Measurements from ENCODE around the gene EIF2B2.

The EIF2B2 gene

DNA sequence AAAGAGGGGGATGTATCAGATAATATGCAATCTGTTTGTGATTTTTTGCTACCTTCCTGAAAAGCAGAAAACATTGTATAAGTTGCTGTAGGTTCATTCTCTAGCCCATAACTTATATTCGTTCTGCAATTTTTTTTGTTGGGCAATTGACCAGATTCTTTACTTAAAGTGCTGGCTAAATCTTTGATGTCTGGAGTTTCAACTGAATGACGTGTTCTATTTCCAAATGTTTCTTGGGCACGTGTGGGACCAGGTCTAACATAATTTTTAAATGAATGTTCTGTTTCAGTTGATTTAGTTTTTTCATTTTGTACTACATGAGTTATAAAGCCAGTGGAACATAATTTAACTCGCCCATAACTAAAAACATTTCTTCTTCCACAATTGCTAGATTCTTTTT lies 44.8 kb downstream of the EIF2B2 start:
- DNase-seq (ENCODE audit: low read depth in 2 of 2): no peak
- TF ChIP-seq, protein P1, sequence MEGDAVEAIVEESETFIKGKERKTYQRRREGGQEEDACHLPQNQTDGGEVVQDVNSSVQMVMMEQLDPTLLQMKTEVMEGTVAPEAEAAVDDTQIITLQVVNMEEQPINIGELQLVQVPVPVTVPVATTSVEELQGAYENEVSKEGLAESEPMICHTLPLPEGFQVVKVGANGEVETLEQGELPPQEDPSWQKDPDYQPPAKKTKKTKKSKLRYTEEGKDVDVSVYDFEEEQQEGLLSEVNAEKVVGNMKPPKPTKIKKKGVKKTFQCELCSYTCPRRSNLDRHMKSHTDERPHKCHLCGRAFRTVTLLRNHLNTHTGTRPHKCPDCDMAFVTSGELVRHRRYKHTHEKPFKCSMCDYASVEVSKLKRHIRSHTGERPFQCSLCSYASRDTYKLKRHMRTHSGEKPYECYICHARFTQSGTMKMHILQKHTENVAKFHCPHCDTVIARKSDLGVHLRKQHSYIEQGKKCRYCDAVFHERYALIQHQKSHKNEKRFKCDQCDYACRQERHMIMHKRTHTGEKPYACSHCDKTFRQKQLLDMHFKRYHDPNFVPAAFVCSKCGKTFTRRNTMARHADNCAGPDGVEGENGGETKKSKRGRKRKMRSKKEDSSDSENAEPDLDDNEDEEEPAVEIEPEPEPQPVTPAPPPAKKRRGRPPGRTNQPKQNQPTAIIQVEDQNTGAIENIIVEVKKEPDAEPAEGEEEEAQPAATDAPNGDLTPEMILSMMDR (IDR thresholded peaks at IDR 0.05; ENCODE audit: low read depth, low read length): no peak
- no peak overlapping the region for H3K4me3 ChIP-seq (replicated peaks in 1 of 2; ENCODE audit: low read depth in 2 of 2, low read length in 2 of 2)

DNA sequence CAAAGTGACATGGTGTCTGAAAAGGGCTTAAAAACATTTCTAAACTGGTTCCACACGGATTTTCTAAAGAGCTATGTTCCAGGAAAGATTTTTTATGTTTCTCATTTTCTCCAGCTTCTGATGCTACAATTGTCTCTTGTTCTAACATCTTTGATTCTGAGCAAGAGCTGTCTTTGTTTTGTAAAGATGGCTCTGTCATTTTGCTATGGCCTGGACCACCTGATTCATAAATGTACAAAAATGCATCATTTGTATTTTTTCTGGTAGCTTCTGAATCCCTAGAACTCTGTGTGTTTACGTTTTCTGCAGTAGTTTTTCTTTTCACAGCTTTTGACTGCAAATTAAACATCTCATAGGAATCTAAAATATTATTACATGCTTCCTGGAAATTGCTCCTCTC lies 45.4 kb downstream of the EIF2B2 start:
- no peak overlapping the region for H3K4me3 ChIP-seq (replicated peaks in 1 of 2; ENCODE audit: low read depth in 2 of 2, low read length in 2 of 2)
- TF ChIP-seq, protein P1 (IDR thresholded peaks at IDR 0.05; ENCODE audit: low read depth, low read length): no peak
- no peak for DNase-seq (ENCODE audit: low read depth in 2 of 2)

DNA sequence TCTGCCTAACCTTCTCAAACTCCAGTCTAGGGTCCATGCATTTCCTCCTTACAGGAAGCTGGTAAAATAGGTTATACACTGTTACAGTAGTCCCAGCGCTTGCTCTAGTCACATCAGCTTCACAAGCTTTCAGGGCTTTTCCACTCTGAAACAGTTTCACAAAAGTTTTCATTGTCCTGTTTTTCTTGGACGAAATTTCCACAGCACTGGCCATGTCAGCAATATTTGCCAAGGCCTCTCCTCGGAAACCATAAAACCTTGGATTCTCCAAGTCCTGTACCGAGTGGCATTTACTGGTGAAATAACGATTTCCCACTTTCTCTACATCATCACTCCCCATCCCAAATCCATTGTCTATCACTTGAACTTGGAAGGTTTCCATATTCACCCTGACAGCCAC lies 46.4 kb downstream of the EIF2B2 start:
- no peak overlapping the region for H3K4me3 ChIP-seq (replicated peaks in 1 of 2; ENCODE audit: low read depth in 2 of 2, low read length in 2 of 2)
- DNase-seq (ENCODE audit: low read depth in 2 of 2): no peak
- TF ChIP-seq, protein P1 (IDR thresholded peaks at IDR 0.05; ENCODE audit: low read depth, low read length): no peak

DNA sequence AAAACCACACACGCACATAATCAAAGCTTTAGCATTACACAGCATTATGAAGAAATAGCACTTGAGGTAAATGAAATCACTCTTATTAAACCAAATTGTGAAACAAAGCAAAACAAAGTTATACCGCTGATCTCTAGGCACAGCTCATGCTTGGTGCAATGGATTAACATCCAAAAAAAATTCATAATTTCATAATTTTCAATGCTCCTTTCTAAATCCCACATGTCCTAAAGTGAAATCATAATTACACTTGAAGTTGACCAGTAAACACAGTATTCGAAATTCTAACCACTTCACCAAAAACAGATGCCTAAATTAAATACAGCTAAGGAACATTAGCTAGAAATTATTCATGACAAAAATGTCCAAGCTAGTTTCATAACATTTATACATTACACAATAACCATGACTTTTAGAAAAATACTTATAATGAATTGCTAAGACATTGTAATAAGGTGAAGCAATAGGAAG lies 47.0 kb downstream of the EIF2B2 start:
- peak; percentile 24 to 67 for DNase-seq (ENCODE audit: low read depth in 2 of 2)
- no peak overlapping the region for H3K4me3 ChIP-seq (replicated peaks in 1 of 2; ENCODE audit: low read depth in 2 of 2, low read length in 2 of 2)
- TF ChIP-seq, protein P1 (IDR thresholded peaks at IDR 0.05; ENCODE audit: low read depth, low read length): no peak

DNA sequence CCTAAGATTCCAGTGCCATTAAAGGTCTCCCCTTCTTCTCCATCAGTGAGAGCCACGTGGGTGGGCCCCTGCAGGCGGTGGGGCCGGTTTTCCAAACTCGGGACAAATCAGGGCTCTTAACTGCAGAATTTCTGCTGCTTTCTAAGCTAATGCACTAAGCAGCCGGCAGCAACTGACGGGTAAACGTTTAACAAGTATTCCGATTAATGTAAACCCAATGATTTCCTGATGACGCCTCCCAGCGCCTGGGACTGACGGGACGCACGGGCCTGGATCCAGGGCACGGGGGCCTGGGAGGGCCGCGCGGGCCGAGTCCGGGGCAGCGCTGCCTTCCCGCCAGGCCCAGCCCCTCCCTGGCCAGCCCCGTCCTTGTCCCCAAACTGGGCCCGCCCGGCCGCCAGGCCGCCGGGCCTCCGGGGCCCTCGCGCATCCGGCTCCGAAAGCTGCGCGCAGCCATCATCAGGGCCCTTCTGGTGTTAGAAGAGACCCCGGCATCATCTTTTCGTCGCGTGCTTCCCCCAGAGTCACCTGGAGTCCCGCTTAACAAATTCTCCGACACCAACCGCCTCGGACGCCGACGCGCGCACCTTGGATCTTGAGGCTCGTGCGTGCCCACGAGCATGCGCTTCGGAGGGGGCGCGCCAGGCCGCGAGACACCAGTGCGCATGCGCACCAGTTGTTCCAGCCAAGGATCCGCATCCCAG lies 48.3 kb downstream of the EIF2B2 start, which contains the start of gene MLH3:
TSS of gene MLH3 (minus strand) at position 616 of the 704 bp plus-strand sequence. CDS start 1,812 bp downstream, outside the sequence.
- DNase-seq (ENCODE audit: low read depth in 2 of 2): peak; percentile 83 to 85
- H3K4me3 ChIP-seq (replicated peaks in 1 of 2; ENCODE audit: low read depth in 2 of 2, low read length in 2 of 2): peak within 1 kb of the TSS; percentile 52 to 57
- TF ChIP-seq, protein P1 (IDR thresholded peaks at IDR 0.05; ENCODE audit: low read depth, low read length): no peak

DNA sequence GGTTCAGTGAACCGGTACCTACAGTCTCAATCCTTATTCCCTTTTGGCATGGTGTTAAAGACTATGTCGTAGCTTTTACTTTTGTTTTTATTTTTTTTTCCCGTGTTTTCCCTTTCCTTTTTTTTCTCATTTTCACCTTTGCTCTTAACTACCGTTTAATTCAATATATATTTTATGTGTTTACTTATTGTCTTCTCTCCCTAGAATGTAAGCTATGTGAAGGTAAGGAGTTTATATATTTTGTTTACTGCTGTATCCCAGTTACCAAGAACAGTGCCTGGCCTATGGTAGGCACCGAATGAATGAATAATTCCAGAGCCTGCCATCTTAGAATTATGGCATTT lies 48.8 kb downstream of the EIF2B2 start:
- TF ChIP-seq, protein P1 (IDR thresholded peaks at IDR 0.05; ENCODE audit: low read depth, low read length): no peak
- DNase-seq (ENCODE audit: low read depth in 2 of 2): no peak
- H3K4me3 ChIP-seq (replicated peaks in 1 of 2; ENCODE audit: low read depth in 2 of 2, low read length in 2 of 2): peak overlapping the region; percentile 52 to 57
